Measurements from ENCODE around the gene INPP5D.

INPP5D gene

DNA sequence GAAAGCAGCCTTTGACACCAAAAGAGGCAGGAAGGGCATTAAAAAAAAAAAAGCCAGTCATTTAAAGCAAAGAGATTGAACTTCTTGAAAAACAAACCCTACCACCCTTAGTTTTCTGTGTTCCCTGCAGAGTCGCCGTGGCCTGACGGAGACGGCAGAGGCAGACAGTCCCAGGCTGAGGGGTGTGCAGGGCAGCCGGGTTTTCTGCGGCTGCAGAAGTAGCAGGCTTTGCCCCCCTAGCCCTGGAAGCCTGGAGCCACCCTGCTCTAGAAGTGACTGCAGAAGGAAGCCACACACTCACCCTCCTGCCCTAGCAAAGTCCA, 2.8 kb downstream of the INPP5D start:
- peak overlapping the region; percentile 94 for H3K27ac ChIP-seq (ENCODE audit: low read depth, low read length, poor library complexity, severe bottlenecking)
- peak overlapping the region; percentile 88; the same call in 1 of the 2 replicates for H3K9ac ChIP-seq (ENCODE audit: low read length)
- peak overlapping the region; percentile 85 for H3K4me2 ChIP-seq (ENCODE audit: low read length)
- TF ChIP-seq CTCF (IDR thresholded peaks at IDR 0.05; ENCODE audit: low read length) = no peak
- no peak for TF ChIP-seq EZH2 (IDR thresholded peaks at IDR 0.05; ENCODE audit: borderline replicate concordance, low read length)
- no peaks in the 10 kb centered on the region for H3F3A ChIP-seq (ENCODE audit: insufficient read depth, low read length)
- peaks cover 40% of the 10 kb centered on the region for H3K36me3 ChIP-seq (ENCODE audit: insufficient read depth, low read length)
- peak overlapping the region; percentile 75 for H3K4me3 ChIP-seq (ENCODE audit: low read depth, low read length, poor library complexity, severe bottlenecking)
- H3K9me3 ChIP-seq (ENCODE audit: low read length) = no peaks in the 10 kb centered on the region; the same call in 1 of the 2 replicates
- no peaks in the 10 kb centered on the region for H3K27me3 ChIP-seq (ENCODE audit: insufficient read depth, low read length)
- no peaks in the 10 kb centered on the region for H4K20me1 ChIP-seq (ENCODE audit: insufficient read depth, low read length)
- H3K79me2 ChIP-seq (ENCODE audit: insufficient read depth, low read length) = no peaks in the 10 kb centered on the region
- peaks cover 36% of the 10 kb centered on the region for H3K4me1 ChIP-seq (ENCODE audit: insufficient read depth, low read length, severe bottlenecking)
- no peaks in the 10 kb centered on the region for H3K9me2 ChIP-seq (ENCODE audit: low read depth, low read length)
- H2AFZ ChIP-seq (ENCODE audit: low read length) = no peak overlapping the region

DNA sequence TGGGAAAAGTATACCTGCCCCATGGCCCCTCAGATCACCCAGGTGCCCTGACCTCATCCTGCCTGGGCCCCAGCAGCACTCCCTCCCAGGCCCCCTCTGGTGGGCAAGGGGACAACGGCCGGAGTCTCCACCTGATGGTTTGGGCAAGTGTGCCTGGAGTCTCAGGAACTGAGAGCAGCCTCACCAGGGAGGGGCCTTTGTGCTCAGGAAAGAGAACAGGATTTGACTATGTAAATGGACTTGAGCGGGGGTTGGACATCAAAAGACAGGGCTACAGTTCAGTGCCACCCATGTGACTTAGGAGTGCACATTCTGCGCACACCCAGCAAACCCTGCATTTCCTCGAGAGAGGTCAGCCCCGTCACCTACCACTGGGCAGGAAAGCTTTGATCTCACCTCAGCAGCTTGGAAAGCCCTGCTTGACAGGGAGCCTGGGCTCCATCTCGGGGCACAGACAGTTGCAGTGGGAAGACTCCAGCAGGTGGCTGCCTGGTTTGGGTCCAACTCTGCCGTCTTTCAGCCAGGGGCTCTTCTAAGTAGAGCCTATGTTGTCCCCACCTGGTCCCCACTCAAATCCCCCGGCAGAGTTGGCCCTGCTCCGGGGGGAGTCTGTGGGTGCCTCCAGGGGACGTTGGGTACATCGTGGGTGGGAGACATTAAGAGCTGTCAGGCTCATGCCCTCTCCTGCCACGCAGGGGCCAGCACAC, 3.3 kb downstream of the INPP5D start:
- Histone ChIP-seq H4K20me1 (ENCODE audit: insufficient read depth, low read length) (no peaks in the 10 kb centered on the region), H3K9ac (ENCODE audit: low read length) (peak overlapping the region; percentile 88; the same call in 1 of the 2 replicates), H3F3A (ENCODE audit: insufficient read depth, low read length) (no peaks in the 10 kb centered on the region), H3K4me2 (ENCODE audit: low read length) (peak overlapping the region; percentile 85), H2AFZ (ENCODE audit: low read length) (no peak overlapping the region), H3K4me3 (ENCODE audit: low read depth, low read length, poor library complexity, severe bottlenecking) (peak overlapping the region; percentile 75), H3K27ac (ENCODE audit: low read depth, low read length, poor library complexity, severe bottlenecking) (peak overlapping the region; percentile 94), H3K79me2 (ENCODE audit: insufficient read depth, low read length) (no peaks in the 10 kb centered on the region), H3K36me3 (ENCODE audit: insufficient read depth, low read length) (peaks cover 41% of the 10 kb centered on the region), H3K9me2 (ENCODE audit: low read depth, low read length) (no peaks in the 10 kb centered on the region), H3K27me3 (ENCODE audit: insufficient read depth, low read length) (no peaks in the 10 kb centered on the region), H3K4me1 (ENCODE audit: insufficient read depth, low read length, severe bottlenecking) (peaks cover 36% of the 10 kb centered on the region), H3K9me3 (ENCODE audit: low read length) (no peaks in the 10 kb centered on the region; the same call in 1 of the 2 replicates)
- TF ChIP-seq EZH2 (IDR thresholded peaks at IDR 0.05; ENCODE audit: borderline replicate concordance, low read length) (no peak), CTCF (IDR thresholded peaks at IDR 0.05; ENCODE audit: low read length) (peak; percentile 35; the same call in 1 of the 2 replicates)

DNA sequence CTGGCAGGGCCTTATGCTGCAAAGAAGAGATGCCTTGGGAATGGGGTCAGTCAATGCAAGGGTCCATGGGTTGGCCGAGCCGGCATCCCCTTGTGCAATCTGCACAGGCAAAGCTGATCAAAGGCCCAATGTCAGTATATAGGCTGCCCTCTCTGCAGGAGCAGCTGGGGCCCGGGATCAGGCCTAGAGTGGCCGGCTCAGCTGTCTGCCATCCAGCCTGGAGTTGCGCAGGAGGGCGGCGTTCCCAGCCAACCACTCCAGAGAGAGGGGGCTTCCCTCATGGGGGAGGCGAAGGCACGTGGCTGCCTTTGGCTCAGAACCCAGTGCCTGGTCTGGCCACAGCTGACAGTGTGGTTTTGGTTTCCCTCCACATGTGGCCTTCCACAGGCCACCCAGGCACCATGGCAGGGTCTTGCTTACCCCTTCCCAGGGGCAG, 3.9 kb downstream of the INPP5D start:
- Histone ChIP-seq H3K9me2 (ENCODE audit: low read depth, low read length) (no peaks in the 10 kb centered on the region), H3K4me1 (ENCODE audit: insufficient read depth, low read length, severe bottlenecking) (peaks cover 42% of the 10 kb centered on the region), H3K27ac (ENCODE audit: low read depth, low read length, poor library complexity, severe bottlenecking) (no peak overlapping the region), H2AFZ (ENCODE audit: low read length) (no peak overlapping the region), H3K27me3 (ENCODE audit: insufficient read depth, low read length) (no peaks in the 10 kb centered on the region), H3K9me3 (ENCODE audit: low read length) (no peaks in the 10 kb centered on the region; the same call in 1 of the 2 replicates), H4K20me1 (ENCODE audit: insufficient read depth, low read length) (no peaks in the 10 kb centered on the region), H3F3A (ENCODE audit: insufficient read depth, low read length) (no peaks in the 10 kb centered on the region), H3K36me3 (ENCODE audit: insufficient read depth, low read length) (peaks cover 41% of the 10 kb centered on the region), H3K4me2 (ENCODE audit: low read length) (peak overlapping the region; percentile 85; the same call in 1 of the 2 replicates), H3K79me2 (ENCODE audit: insufficient read depth, low read length) (no peaks in the 10 kb centered on the region), H3K9ac (ENCODE audit: low read length) (no peak overlapping the region), H3K4me3 (ENCODE audit: low read depth, low read length, poor library complexity, severe bottlenecking) (no peak overlapping the region)
- no peak for TF ChIP-seq EZH2 (IDR thresholded peaks at IDR 0.05; ENCODE audit: borderline replicate concordance, low read length)

Measured in OCI-LY1 (cell line).